Measurements from ENCODE around the gene ATL1. TPM values are rescaled to one million over a fixed set of nuclear protein-coding genes. Genes with fewer than 3 reads are reported as not detected.
A peak's percentile ranks its signal among the peaks of the same experiment; 100 is the strongest.

The ATL1 gene
- total RNA-seq, 1 donor from 2014 or later, result 5.2 TPM

- peaks cover 0 to 5% (median 0%) of the 10 kb centered on the region in 3 donors for H3K36me3 ChIP-seq (ENCODE audit: control insufficient read depth in 3 of 3, insufficient read depth in 3 of 3, low read length in 3 of 3)
- H3K27me3 ChIP-seq (ENCODE audit: control insufficient read depth in 3 of 3, insufficient read depth in 3 of 3, low read length in 3 of 3), result no peaks in the 10 kb centered on the region
- H3K4me1 ChIP-seq (ENCODE audit: control insufficient read depth in 3 of 3, insufficient read depth in 3 of 3, low read length in 3 of 3), result peaks cover 14 to 22% (median 16%) of the 10 kb centered on the region in 3 donors
Measured at GRCh38 chr14:50528000-50528399, 31.9 kb upstream of the ATL1 start.

DNA sequence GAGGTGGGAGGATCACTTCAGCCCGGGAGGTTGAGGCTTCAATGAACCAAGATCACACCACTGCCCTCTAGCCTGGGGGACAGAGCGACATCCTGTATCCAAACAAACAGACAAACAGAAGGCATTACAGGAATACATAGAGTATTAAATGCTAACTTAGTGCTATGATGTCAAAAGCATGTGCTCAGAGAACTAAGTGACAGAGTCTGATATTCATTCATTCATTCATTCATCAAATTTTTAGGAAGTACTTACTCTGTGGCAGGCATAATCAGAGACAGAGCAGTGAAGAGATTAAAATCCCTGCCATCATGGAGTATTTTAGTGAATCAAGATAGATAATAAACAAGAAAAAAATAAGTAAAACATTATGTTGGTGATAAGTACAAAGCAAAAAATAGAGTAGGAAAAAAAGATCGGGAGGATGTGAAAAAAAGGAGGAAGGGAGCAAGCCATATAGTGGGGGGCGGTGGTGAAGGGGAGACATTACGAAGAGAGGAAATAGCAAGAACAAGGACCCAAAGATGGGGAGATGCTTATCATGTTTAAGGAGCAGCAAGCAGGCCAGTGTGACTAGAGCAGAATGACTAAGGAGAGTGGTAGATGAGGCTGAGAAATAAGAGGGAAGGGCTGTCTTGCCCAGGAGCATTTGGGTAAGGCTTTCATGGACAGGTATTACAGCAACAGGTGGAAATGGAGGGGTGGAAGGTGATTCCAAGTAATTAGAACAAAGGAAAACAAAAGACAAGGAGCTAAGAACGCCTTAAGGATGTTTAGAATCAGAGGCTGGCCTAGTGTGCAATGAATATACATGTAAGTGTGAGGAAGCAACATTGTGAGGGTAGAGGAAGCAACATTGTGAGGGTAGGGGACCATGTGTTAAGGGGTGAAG, 30.4 kb upstream of the ATL1 start:
- Histone ChIP-seq H3K4me1 (ENCODE audit: control insufficient read depth in 3 of 3, insufficient read depth in 3 of 3, low read length in 3 of 3) (peaks cover 16 to 25% (median 18%) of the 10 kb centered on the region in 3 donors), H3K9ac (ENCODE audit: low read depth in 1 of 3, low read length in 3 of 3) (no peak overlapping the region), H3K4me3 (ENCODE audit: low read length in 3 of 3) (no peak overlapping the region)

More at GRCh38 chr14:50528000-50528399, 31.9 kb upstream of the ATL1 start:
- H3K4me3 ChIP-seq (ENCODE audit: low read length in 3 of 3), result no peak overlapping the region
- no peaks in the 10 kb centered on the region for H3K9me3 ChIP-seq (ENCODE audit: control insufficient read depth in 3 of 3, low read length in 3 of 3)
- no peak overlapping the region for H3K9ac ChIP-seq (ENCODE audit: low read depth in 1 of 3, low read length in 3 of 3)
- H3K27ac ChIP-seq (ENCODE audit: low read depth, low read length), result no peak overlapping the region

DNA sequence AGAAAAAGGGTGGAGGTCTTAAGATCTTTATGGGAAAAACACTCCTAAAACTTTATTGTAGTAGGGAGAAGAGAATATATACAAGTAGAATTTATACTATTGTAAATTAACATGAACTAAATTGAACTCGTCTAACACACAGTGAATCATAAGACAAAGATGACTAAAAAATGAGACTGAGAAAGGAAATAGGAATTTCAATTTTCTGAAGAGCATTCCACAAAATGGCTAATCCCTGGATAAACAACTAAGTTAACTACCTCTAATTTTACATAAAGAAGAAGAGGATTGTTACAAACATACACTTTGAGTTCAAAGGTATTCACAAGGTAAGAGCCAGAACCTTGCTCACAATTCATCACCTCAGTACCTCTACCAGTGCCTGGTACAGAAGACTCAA, 29.6 kb upstream of the ATL1 start:
- H3K9ac ChIP-seq (ENCODE audit: low read depth in 1 of 3, low read length in 3 of 3), result peak overlapping the region in 2 of 3 donors; percentile 41 to 52
- peaks cover 16 to 25% (median 18%) of the 10 kb centered on the region in 3 donors for H3K4me1 ChIP-seq (ENCODE audit: control insufficient read depth in 3 of 3, insufficient read depth in 3 of 3, low read length in 3 of 3)
- H3K27me3 ChIP-seq (ENCODE audit: control insufficient read depth in 3 of 3, insufficient read depth in 3 of 3, low read length in 3 of 3), result no peaks in the 10 kb centered on the region
- H3K9me3 ChIP-seq (ENCODE audit: control insufficient read depth in 3 of 3, low read length in 3 of 3), result no peaks in the 10 kb centered on the region
- H3K27ac ChIP-seq (ENCODE audit: low read depth, low read length), result no peak overlapping the region
- peaks cover 0 to 5% (median 0%) of the 10 kb centered on the region in 3 donors for H3K36me3 ChIP-seq (ENCODE audit: control insufficient read depth in 3 of 3, insufficient read depth in 3 of 3, low read length in 3 of 3)
- H3K4me3 ChIP-seq (ENCODE audit: low read length in 3 of 3), result peak overlapping the region in 2 of 3 donors; percentile 19 to 73

More for the DNA sequence above, 30.4 kb upstream of the ATL1 start:
- no peaks in the 10 kb centered on the region for H3K9me3 ChIP-seq (ENCODE audit: control insufficient read depth in 3 of 3, low read length in 3 of 3)
- no peak overlapping the region for H3K27ac ChIP-seq (ENCODE audit: low read depth, low read length)
- no peaks in the 10 kb centered on the region for H3K27me3 ChIP-seq (ENCODE audit: control insufficient read depth in 3 of 3, insufficient read depth in 3 of 3, low read length in 3 of 3)
- H3K36me3 ChIP-seq (ENCODE audit: control insufficient read depth in 3 of 3, insufficient read depth in 3 of 3, low read length in 3 of 3), result peaks cover 0 to 5% (median 0%) of the 10 kb centered on the region in 3 donors

DNA sequence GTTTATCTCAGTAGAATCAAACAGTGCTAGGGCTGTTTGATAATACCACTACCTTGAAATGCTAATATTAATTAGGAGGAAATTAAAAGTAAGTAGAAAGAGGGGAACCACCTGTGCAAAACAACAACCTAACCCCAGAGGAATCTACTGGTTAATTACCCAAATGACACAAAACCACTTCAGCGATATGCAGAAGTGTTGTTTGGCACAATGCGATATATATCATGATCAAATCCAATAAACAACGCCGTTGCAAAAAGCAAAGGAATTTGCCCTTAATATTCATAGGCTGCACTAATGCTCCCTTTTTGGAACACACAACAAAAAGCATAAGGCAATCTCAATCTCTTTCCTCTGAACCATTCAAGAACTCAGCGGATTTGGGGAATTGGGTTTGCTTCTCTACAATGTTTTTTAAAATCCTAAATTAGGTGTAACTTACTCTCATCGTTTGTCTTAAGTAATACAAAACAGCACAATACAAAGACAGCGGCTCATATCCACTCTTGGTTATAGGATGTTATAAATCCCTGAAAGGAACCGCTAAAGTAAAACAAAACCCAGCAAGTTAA, 29.1 kb upstream of the ATL1 start:
- H3K36me3 ChIP-seq (ENCODE audit: control insufficient read depth in 3 of 3, insufficient read depth in 3 of 3, low read length in 3 of 3), result peaks cover 0 to 5% (median 0%) of the 10 kb centered on the region in 3 donors
- H3K4me1 ChIP-seq (ENCODE audit: control insufficient read depth in 3 of 3, insufficient read depth in 3 of 3, low read length in 3 of 3), result peaks cover 16 to 25% (median 18%) of the 10 kb centered on the region in 3 donors
- H3K27me3 ChIP-seq (ENCODE audit: control insufficient read depth in 3 of 3, insufficient read depth in 3 of 3, low read length in 3 of 3), result no peaks in the 10 kb centered on the region
- H3K4me3 ChIP-seq (ENCODE audit: low read length in 3 of 3), result peak overlapping the region; percentile 73 to 82 (median 81)
- no peak overlapping the region for H3K27ac ChIP-seq (ENCODE audit: low read depth, low read length)
- peak overlapping the region; percentile 17 to 84 (median 52) for H3K9ac ChIP-seq (ENCODE audit: low read depth in 1 of 3, low read length in 3 of 3)
- no peaks in the 10 kb centered on the region for H3K9me3 ChIP-seq (ENCODE audit: control insufficient read depth in 3 of 3, low read length in 3 of 3)

DNA sequence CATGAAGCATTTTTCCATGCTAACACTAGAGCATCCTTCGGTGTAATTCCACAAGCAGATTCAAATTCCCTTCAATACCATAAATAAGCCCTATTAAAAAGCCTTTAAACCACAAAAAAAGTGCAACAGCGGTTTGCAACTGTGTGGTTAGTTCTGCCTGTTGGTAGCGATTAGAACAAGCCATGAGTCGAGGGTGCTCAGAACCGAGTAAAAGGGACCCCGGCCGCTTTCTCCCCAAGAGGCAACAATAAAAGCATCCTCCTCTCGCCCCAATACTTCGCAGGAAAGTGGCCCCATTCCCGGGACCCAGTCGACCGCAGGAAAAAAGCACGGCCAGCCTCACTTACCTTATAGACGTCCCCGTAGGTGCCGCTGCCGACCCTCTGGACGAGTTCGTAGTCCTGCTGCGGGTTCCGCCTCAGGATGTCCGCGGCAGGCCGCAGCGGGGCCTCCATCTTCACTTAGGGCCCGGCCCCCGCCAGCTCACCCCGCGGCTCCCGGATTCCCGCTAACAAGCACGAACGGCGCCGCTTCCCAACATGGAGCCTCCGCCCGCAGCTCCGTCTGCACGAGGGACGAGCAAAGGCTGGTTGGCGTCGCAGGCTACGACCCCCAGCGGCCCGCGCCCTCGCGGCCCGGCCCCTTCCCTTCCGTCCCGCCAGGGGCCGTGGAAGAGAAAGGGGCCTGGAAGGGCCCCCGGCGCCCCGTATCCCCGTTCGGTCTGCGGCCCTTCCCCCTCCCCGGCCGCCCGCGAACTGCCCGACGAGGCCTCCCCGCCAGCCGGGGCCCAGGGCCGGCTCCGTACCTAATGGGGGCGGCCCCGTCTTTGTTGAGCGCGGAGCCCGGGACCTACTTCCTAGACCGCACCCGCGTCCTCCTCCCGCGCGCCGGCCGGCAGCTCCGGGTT, 28.1 kb upstream of the ATL1 start:
- peaks cover 16 to 25% (median 18%) of the 10 kb centered on the region in 3 donors for H3K4me1 ChIP-seq (ENCODE audit: control insufficient read depth in 3 of 3, insufficient read depth in 3 of 3, low read length in 3 of 3)
- H3K36me3 ChIP-seq (ENCODE audit: control insufficient read depth in 3 of 3, insufficient read depth in 3 of 3, low read length in 3 of 3), result peaks cover 0 to 5% (median 0%) of the 10 kb centered on the region in 3 donors
- H3K9me3 ChIP-seq (ENCODE audit: control insufficient read depth in 3 of 3, low read length in 3 of 3), result no peaks in the 10 kb centered on the region
- peak overlapping the region; percentile 79 for H3K27ac ChIP-seq (ENCODE audit: low read depth, low read length)
- H3K27me3 ChIP-seq (ENCODE audit: control insufficient read depth in 3 of 3, insufficient read depth in 3 of 3, low read length in 3 of 3), result no peaks in the 10 kb centered on the region
- peak overlapping the region; percentile 80 to 90 (median 84) for H3K9ac ChIP-seq (ENCODE audit: low read depth in 1 of 3, low read length in 3 of 3)
- H3K4me3 ChIP-seq (ENCODE audit: low read length in 3 of 3), result peak overlapping the region; percentile 73 to 82 (median 81)

DNA sequence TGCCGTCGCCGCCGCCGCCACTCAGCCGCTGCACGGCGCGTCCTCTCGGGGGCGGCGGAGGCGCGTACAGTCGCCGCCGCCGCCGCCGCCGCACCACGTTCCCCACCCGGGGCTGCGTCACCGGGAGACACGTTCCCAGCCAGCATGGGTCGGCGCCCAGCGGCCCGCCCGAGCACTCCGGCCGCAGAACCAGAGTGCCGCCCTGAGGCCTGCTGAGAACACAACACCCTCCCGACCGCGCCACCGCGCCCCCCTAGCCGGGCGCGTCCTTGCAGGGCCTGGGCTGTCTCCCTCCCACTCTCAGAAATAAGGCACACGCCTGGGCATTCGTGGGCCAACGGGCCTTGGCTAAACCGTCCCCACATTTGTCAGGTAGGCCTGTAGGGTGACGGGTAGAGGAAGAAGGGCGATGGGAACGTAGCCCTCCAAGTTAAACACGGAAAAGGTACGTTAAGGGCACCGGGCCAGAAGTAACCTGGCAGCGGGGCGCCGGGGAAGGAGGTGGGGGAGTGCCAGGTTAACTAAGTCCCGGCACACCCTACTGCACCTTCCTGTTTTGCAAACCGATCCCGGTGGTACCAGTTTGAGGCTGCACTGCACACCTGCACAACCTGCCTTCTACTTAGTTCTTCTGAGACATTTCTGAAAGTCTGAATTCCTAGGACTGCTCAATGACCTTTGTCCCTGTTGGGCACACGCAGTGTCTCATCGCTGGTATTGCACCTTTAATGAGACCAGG, 27.3 kb upstream of the ATL1 start, which contains the start of gene MAP4K5:
Gene MAP4K5, minus strand, starts transcription at position 68 of the 739 bp plus-strand sequence. CDS start 520 bp downstream, outside the sequence.
- H3K9me3 ChIP-seq (ENCODE audit: control insufficient read depth in 3 of 3, low read length in 3 of 3), result no peaks in the 10 kb centered on the region

GRCh38 chr14:50533241-50533705, 26.7 kb upstream of the ATL1 start:
- Histone ChIP-seq H3K27me3 (ENCODE audit: control insufficient read depth in 3 of 3, insufficient read depth in 3 of 3, low read length in 3 of 3) (no peaks in the 10 kb centered on the region), H3K9me3 (ENCODE audit: control insufficient read depth in 3 of 3, low read length in 3 of 3) (no peaks in the 10 kb centered on the region), H3K27ac (ENCODE audit: low read depth, low read length) (no peak overlapping the region), H3K4me3 (ENCODE audit: low read length in 3 of 3) (peak overlapping the region; percentile 81 to 83 (median 82)), H3K4me1 (ENCODE audit: control insufficient read depth in 3 of 3, insufficient read depth in 3 of 3, low read length in 3 of 3) (peaks cover 16 to 25% (median 18%) of the 10 kb centered on the region in 3 donors), H3K9ac (ENCODE audit: low read depth in 1 of 3, low read length in 3 of 3) (peak overlapping the region; percentile 66 to 90 (median 69)), H3K36me3 (ENCODE audit: control insufficient read depth in 3 of 3, insufficient read depth in 3 of 3, low read length in 3 of 3) (peaks cover 0 to 5% (median 0%) of the 10 kb centered on the region in 3 donors)

More for the DNA sequence above, 27.3 kb upstream of the ATL1 start, which contains the start of gene MAP4K5:
- no peaks in the 10 kb centered on the region for H3K27me3 ChIP-seq (ENCODE audit: control insufficient read depth in 3 of 3, insufficient read depth in 3 of 3, low read length in 3 of 3)
- H3K36me3 ChIP-seq (ENCODE audit: control insufficient read depth in 3 of 3, insufficient read depth in 3 of 3, low read length in 3 of 3), result peaks cover 0 to 5% (median 0%) of the 10 kb centered on the region in 3 donors
- peaks cover 16 to 25% (median 18%) of the 10 kb centered on the region in 3 donors for H3K4me1 ChIP-seq (ENCODE audit: control insufficient read depth in 3 of 3, insufficient read depth in 3 of 3, low read length in 3 of 3)
- H3K4me3 ChIP-seq (ENCODE audit: low read length in 3 of 3), result peak within 1 kb of the TSS; percentile 81 to 83 (median 82)
- H3K27ac ChIP-seq (ENCODE audit: low read depth, low read length), result peak within 1 kb of the TSS; percentile 79
- peak within 1 kb of the TSS; percentile 80 to 90 (median 84) for H3K9ac ChIP-seq (ENCODE audit: low read depth in 1 of 3, low read length in 3 of 3)

DNA sequence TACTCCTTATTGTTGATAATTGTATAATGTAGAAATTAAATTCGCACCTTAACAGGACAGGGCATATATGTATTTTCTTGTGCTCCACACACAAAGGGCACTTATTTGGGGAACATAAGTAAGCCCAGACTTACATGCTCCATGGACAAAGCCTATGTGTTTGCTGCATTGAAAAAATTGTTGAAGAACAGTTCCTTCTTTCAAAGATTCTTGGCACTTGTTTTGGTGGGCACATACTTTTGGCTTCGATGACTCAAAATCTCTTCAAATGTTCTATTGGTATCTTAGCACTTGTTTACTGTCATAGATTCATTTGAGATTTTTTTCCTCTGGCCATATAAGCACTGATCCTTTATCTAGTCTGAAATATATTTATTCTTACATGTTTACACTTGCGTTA, 26.1 kb upstream of the ATL1 start:
- Histone ChIP-seq H3K4me1 (ENCODE audit: control insufficient read depth in 3 of 3, insufficient read depth in 3 of 3, low read length in 3 of 3) (peaks cover 16 to 25% (median 17%) of the 10 kb centered on the region in 3 donors), H3K27ac (ENCODE audit: low read depth, low read length) (no peak overlapping the region), H3K36me3 (ENCODE audit: control insufficient read depth in 3 of 3, insufficient read depth in 3 of 3, low read length in 3 of 3) (peaks cover 0 to 5% (median 0%) of the 10 kb centered on the region in 3 donors)

More for the DNA sequence above, 26.1 kb upstream of the ATL1 start:
- Histone ChIP-seq H3K9me3 (ENCODE audit: control insufficient read depth in 3 of 3, low read length in 3 of 3) (no peaks in the 10 kb centered on the region), H3K9ac (ENCODE audit: low read depth in 1 of 3, low read length in 3 of 3) (no peak overlapping the region), H3K27me3 (ENCODE audit: control insufficient read depth in 3 of 3, insufficient read depth in 3 of 3, low read length in 3 of 3) (no peaks in the 10 kb centered on the region), H3K4me3 (ENCODE audit: low read length in 3 of 3) (no peak overlapping the region)

Data from skeletal muscle tissue (tissue), 4 donors.